Stomach (tissue), 4 donors: ENCODE measurements around the gene NOD2.
A peak's percentile ranks its signal among the peaks of the same experiment; 100 is the strongest.

Experiments used
- POLR2A ChIP-seq, 4 donors: fragments of 450-650 bp; IDR thresholded peaks; one replicate each; pipeline ENCODE4 v1.6.1; 2016; ENCODE audit warnings: antibody characterized with exemption in 4 of 4, control low read depth in 2 of 4, mild to moderate bottlenecking in 1 of 4, moderate library complexity in 1 of 4
- TF ChIP-seq, protein P1 (sequence below), 7 experiments: fragments of 450-650 bp in 4 of 7; fragments of 200-600 bp in 3 of 7; sonication (generic) in 3 of 7; IDR thresholded peaks; one replicate each; pipeline ENCODE4 v1.5.1; 2016 to 2019; ENCODE audit warnings: antibody characterized with exemption in 7 of 7, control low read depth in 2 of 7, mild to moderate bottlenecking in 1 of 7

DNA sequence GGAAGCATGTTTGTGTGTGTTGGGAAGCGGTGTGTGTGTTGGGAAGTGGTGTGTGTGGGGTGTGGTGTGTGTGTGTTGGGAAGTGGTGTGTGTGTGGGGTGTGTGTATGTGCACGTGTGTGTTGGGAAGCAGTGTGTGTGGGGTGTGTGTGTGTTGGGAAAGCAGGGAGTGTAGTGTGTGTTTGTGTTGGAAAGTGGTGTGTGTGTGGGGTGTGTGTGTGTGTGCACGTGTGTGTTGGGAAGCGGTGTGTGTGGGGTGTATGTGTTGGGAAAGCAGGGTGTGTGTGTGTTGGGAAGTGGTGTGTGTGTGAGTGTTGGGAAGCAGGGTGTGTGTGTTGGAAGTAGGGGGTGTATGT lies 785 bp upstream of the NOD2 start:
- TF ChIP-seq, protein P1, sequence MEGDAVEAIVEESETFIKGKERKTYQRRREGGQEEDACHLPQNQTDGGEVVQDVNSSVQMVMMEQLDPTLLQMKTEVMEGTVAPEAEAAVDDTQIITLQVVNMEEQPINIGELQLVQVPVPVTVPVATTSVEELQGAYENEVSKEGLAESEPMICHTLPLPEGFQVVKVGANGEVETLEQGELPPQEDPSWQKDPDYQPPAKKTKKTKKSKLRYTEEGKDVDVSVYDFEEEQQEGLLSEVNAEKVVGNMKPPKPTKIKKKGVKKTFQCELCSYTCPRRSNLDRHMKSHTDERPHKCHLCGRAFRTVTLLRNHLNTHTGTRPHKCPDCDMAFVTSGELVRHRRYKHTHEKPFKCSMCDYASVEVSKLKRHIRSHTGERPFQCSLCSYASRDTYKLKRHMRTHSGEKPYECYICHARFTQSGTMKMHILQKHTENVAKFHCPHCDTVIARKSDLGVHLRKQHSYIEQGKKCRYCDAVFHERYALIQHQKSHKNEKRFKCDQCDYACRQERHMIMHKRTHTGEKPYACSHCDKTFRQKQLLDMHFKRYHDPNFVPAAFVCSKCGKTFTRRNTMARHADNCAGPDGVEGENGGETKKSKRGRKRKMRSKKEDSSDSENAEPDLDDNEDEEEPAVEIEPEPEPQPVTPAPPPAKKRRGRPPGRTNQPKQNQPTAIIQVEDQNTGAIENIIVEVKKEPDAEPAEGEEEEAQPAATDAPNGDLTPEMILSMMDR (IDR thresholded peaks at IDR 0.05), result no peak
- TF ChIP-seq POLR2A (IDR thresholded peaks at IDR 0.05), result peak in 1 of 4 donors; percentile 65
